Activated CD4-positive, alpha-beta T cell treated with anti-CD3 and anti-CD28 coated beads, Interleukin-2, amount 10 ng/mL, durations not matched to agents 7 days and 5 days (primary cell): Measurements from ENCODE around the gene UNKL. TPM values are rescaled to one million over a fixed set of nuclear protein-coding genes. Genes with fewer than 3 reads are reported as not detected.

Experiments
- total RNA-seq, 2 experiments: library from RNA; stranded (reverse); gene quantifications; one replicate each; pipeline ENCODE4 v1.2.3, GENCODE V29; 2021

The UNKL gene
- total RNA-seq, 2 experiments from 2014 or later = 31.8 to 37.9 TPM

Other genes with a start within 250 kb of the UNKL start
- not detected for gene TPSG1, start 189.4 kb downstream of the UNKL start, total RNA-seq
- gene TPSB2, start 184.5 kb downstream of the UNKL start, total RNA-seq = not detected
- gene TPSAB1, start 174.0 kb downstream of the UNKL start, total RNA-seq = not detected
- gene TPSD1, start 158.6 kb downstream of the UNKL start, total RNA-seq = not detected
- gene UBE2I, start 105.1 kb downstream of the UNKL start, total RNA-seq = 100 to 1,000 TPM; 204 to 222 TPM
- gene BAIAP3, start 81.1 kb downstream of the UNKL start, total RNA-seq = 1 to 10 TPM in 1 of 2 experiments, under 1 TPM in 1; 0.83 to 1.6 TPM
- 10 to 100 TPM; 33.8 to 43.7 TPM for gene TSR3, start 62.8 kb downstream of the UNKL start, total RNA-seq
- 10 to 100 TPM; 34.3 to 36.9 TPM for gene GNPTG, start 62.8 kb downstream of the UNKL start, total RNA-seq
- gene UQCC4, start 6.0 kb upstream of the UNKL start, total RNA-seq = 10 to 100 TPM; 11.2 to 13.4 TPM
- not detected for gene PERCC1, start 16.4 kb upstream of the UNKL start, total RNA-seq
- gene CCDC154, start 29.9 kb upstream of the UNKL start, total RNA-seq = 1 to 10 TPM; 1.9 to 2.7 TPM
- 10 to 100 TPM; 58.3 to 64.0 TPM for gene CLCN7, start 60.3 kb upstream of the UNKL start, total RNA-seq
- gene PTX4, start 74.2 kb upstream of the UNKL start, total RNA-seq = not detected
- 10 to 100 TPM; 49.1 to 65.5 TPM for gene TELO2, start 78.7 kb upstream of the UNKL start, total RNA-seq
- gene TMEM204, start 119.0 kb upstream of the UNKL start, total RNA-seq = 10 to 100 TPM; 60.6 to 73.5 TPM
- 1 to 10 TPM; 9.3 TPM for gene IFT140, start 197.4 kb upstream of the UNKL start, total RNA-seq
- 10 to 100 TPM; 25.6 to 27.4 TPM for gene CRAMP1, start 197.7 kb upstream of the UNKL start, total RNA-seq